GM19351 (cell line): ENCODE results near the gene TRIOBP.

Source experiments
- ATAC-seq: cut with Tn5 transposase; IDR thresholded peaks from one replicate; pipeline ENCODE4 v1.9.1; 2021; ENCODE audit warnings: mild to moderate bottlenecking, moderate library complexity; ENCODE audit not compliant: unreplicated experiment

Gene TRIOBP

DNA sequence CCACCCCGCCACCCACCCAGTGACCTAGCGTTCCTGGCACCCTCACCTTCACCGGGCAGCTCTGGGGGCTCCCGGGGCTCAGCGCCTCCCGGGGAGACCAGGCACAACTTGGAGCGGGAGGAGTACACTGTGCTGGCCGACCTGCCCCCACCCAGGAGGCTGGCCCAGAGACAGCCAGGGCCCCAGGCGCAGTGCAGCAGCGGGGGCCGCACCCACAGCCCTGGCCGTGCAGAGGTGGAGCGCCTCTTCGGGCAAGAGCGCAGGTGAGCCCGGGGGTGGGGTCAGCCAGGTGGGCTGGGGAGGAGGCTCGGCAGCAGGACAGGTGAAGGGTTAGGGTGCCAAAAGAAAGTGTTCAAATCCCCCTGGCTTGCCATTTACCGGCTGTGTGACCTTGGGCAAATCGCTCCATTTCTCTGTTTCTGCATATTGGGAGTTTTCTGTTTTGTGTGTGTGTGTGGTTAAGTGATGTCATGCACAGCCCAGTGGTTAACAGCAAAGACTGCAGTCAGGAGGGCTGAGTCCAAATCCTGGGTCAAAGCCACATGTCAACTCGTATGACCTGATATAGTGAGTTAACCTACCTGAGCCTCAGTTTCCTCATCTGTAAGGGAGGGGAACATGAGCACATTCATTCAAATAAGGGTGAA, 29.5 kb downstream of the TRIOBP start:
- ATAC-seq: no peak

DNA sequence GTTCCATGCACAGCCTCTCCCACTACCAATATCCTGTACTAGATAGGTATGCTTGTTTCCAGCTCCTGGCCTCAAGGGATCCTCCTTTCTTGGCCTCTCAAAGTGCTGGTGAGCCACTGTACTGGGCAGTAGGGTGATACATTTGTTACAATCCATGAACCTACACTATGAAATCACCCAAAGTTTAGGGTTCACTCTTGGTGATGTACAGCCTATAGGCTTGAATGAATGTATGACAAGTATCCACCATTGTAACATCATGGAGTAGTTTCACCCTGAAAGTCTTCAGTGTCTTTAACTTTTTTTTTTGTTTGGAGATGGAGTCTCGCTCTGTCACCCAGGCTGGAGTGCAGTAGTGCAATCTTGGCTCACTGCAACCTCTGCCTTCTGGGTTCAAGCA, 31.8 kb downstream of the TRIOBP start:
- no peak for ATAC-seq

DNA sequence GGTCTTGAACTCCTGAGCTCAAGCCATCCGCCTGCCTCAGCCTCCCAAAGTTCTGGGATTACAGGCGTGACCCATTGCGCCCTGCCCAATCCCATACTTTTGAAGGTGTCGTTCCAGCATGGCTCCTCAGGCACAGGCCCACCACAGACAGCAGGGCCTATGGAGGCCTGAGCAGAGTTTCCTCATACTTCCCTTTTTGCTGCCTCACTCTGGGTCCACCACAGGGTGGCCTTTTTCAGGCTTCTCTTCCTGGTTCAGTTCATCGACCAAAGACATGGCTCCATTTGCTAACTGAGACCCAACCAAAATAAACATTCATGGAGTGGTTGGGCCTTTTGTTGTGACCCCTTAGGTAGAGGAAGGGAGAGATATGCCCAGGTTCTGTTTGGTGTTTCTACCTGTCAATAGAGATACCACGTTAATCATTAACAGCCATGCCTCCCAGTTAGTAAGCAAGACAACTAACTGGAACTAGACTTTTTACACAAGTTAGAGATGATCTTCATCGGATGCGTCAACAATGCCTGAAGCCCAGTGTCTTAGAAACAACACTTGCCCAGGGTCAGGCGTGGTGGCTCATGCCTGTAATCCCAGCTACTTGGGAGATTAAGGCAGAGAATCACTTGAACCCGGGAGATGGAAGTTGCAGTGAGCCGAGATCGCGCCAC, 35.1 kb downstream of the TRIOBP start:
- no peak for ATAC-seq

DNA sequence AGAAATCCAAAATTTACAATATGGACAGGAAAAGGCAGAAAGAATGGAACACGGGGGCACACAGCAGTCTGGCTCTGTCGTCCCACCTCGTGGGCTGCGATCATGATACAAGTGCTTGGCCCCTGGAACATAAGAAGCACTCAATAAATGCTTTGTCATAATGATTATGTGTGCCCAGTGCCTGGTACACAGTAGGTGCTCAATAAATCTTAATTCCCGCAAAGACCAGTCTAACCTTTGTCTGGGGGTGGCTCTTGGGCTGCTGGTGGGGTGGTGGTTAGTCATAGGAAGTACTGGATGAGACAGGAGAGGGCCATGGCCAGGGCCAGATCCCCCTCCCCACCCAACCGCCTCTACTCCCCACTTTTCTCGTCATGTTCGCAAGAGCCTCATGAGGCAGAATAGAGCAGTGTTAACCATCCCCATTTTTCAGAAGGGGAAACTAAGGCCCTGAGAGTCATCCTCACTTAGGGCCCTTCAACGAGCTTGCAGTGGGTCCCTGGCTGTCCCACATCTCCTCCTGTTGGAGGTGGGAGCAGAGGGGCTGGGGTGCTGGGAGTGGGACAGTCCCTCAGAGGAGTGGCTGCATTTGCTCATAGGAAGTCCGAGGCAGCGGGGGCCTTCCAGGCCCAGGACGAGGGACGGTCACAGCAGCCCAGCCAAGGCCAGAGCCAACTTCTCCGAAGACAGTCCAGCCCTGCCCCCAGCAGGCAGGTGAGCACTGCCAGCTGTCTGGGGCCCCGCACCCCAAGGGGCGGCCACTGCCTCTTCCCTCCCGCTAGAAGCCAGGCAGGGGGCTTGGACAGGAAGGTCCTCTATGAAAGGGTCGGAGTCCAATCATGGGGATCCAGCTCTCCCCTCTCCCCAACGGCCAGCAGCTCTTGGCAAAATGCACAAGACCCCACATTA, 36.1 kb downstream of the TRIOBP start:
- no peak for ATAC-seq

DNA sequence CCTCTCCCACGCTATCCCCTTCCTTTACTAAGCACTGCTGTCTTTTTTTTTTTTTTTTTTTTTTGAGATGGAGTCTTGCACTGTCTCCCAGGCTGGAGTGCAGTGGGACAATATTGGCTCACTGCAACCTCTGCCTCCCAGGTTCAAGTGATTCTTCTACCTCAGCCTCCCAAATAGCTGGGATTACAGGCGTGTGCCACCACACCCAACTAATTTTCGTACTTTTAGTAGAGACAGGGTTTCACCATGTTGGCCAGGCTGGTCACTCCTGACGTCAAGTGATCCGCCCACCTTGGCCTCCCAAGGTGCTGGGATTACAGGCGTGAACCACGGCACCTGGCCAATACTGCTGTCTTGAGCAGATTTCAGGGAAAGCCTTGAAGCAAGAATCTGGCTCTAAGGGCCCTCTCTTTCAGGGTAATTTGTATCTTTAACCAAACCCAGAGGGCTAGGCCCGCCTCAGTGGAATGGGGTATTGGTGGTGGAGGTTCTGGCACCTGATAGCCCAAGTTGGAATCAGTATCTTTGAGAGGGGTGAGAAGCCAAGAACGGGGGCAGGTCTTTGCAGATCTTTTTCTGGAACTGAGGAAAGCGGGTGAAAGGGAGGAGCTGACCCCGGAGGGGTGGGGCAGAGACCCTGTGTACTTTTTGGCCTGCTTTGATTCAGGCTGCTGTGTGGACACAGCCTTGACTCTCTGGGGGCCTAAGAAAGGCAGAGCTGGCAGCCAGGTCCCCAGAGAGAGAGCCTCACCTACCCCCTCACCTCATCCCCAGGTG, 37.0 kb downstream of the TRIOBP start:
- ATAC-seq: no peak

DNA sequence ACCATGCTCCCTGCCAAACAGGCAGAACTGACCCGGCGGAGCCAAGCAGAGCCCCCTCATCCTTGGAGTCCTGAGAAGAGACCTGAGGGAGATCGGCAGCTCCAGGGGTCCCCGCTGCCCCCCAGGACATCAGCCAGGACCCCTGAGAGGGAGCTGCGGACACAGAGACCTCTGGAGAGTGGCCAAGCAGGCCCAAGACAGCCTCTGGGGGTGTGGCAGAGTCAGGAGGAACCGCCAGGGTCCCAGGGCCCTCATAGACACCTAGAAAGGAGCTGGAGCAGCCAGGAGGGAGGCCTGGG, 37.5 kb downstream of the TRIOBP start:
- no peak for ATAC-seq

DNA sequence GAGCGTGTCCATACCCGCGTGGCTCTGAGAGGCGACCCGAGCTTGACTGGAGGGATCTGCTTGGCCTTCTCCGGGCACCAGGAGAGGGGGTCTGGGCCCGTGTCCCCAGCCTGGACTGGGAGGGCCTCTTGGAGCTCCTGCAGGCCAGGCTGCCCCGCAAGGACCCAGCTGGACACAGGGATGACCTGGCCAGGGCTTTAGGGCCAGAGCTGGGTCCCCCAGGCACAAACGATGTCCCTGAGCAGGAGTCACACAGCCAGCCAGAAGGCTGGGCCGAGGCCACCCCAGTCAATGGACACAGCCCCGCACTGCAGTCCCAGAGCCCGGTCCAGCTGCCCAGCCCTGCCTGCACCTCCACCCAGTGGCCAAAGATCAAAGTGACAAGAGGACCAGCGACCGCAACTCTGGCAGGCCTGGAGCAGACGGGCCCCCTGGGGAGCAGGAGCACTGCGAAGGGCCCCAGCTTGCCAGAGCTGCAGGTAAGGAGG, 38.2 kb downstream of the TRIOBP start:
- no peak for ATAC-seq

DNA sequence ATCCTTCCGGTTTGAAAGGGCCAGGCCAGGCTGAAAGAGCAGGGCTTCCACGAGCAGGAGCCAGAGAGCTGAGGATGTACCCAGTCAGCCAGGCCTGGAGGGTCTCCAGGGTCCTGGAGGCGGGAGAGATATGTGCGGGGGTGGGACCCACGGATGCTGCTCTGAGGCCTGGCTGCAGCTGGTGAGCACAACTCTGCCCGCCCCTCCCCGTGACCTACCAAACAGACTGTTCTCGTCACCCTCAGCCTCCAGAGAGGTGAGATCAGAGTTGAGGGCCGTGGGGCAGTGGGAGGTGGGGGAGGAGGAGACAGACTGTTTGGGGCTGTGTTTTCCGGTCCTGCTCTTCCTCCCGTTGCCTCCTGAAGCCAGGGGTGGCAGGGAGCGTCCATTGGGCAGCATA, 42.2 kb downstream of the TRIOBP start:
- ATAC-seq: no peak

DNA sequence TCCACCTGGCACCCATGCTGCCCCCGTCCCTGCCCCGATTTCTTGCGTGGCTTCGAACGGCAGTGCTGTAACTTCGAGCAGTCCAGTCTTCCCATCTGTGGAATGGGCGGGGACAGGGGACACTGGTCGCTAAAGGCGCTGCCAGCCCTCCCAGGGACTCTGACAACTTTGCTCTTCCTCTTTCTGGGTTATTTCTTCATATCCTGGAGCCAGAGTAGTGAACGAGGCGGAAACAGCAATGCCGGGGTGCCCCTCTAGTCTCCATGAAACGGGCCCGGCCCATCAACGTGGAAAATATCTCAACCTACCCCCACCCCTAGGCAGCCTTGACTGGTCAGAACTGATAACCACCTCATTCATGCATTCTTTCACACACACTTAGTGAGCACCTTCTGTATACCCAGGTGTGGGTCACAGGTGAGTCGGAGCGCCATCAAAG, 42.8 kb downstream of the TRIOBP start:
- no peak for ATAC-seq

DNA sequence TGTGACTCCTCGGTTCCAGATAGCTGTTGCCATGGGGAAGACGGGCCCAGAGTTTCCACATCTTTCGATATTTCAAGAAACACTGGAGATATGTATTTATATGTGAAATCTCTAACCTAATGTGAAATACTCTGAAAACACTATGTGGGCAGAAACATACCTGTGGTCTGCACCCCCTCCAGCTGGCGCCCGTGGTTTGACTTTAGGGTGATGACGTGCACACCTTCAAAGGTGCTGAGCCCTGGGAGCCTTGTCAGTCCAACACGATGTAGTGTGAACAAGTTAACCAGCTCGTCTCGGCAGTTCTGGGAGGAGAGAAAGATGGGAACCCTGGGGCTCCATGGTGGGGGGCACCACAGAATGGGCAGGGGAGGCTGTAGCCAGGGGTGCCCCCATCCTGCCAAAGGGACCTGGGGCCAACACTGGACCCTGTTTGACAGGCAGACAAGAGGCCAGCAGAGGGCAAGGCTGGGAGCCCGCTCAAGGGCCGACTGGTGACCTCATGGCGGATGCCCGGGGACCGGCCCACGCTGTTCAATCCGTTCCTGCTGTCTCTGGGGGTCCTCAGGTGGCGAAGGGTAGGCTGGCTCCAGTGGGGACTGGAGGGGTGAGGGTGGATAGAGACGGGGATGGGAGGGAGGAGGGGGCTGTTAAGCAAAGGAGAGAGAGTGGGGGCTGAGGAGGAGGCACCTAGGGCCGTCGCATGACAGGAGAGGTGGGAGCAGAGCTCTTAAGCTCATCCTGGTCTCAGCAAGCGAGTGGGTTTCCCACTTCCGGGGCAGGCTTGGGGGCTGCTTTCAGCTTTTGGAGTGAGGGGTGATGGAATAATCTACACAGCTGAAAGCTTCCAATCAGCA, 43.8 kb downstream of the TRIOBP start:
- no peak for ATAC-seq

DNA sequence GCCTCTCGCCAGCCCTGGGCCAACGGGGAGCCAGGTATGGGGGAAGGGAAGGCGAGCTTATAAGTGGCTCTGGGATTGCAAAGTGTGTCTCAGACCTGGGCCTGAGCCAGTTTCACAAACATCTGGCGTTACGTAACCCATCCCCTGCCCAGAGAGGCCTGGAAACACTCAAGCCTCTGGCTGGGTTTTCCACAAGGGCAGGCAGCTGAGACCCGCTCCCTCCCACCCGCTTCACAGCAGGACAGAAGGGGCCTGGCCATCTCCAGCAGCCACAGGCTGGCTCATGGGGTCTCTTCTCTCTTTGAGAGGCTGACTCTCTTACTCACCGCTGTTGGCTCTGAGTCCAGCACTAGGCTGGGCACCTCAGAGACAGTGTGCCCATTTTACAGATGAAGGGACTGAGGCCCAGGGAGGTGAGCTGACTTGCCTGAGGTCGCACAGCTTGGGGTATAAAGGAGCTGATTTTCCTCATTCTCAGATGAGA, 44.5 kb downstream of the TRIOBP start:
- ATAC-seq: no peak

DNA sequence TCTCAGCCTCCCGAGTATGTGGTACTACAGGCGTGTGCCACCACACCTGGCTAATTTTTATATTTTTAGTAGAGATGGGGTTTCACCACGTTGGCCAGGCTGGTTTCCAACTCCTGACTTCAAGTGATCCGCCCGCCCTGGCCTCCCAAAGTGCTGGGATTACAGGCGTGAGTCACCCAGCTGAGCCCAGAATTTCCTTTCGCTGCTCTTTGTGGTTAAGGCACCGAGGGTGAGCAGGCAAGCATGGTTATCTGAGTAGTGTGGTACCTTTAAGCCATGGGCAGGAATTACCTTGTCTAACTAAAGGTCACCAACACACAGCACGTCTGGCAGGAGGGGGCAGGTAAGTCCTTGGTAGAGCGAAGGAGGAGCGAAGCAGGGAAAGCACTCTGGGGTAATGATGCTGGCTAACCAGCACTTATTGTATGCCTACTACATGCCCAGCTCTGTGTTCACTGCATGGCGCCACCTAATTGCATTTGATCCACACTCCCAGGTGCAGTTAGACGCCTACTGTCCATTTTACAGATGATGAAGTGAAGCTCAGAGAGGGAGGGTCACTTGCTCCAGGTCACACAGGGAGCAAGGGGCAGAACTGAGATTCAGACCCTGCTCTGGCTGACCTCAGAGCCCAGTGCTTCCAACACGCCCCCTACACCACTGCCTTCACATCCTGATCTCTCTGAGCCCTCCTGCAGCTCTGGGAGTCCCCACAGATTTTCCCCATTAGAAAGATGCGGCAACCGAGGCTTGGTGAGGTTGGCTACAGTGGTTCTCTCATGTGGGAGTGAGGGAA, 45.7 kb downstream of the TRIOBP start:
- ATAC-seq: no peak

DNA sequence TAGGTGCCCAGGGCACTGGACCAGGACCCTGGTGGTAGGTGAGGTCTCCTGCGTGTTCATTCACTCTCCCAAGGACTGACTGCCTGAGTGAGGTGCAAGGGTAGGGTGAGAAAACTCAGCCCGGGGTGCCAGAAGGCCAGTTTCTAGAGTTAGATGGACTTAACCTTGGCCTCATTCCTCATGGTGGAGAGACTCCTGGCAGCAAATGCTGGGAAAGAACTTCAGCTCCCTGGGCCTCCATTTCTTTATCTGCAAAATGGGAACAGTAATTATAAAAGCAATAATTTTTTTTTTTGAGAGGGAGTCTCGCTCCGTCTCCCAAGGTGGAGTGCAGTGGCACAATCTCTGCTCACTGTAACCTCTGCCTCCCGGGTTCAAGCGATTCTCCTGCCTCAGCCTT, 47.7 kb downstream of the TRIOBP start:
- ATAC-seq: no peak

DNA sequence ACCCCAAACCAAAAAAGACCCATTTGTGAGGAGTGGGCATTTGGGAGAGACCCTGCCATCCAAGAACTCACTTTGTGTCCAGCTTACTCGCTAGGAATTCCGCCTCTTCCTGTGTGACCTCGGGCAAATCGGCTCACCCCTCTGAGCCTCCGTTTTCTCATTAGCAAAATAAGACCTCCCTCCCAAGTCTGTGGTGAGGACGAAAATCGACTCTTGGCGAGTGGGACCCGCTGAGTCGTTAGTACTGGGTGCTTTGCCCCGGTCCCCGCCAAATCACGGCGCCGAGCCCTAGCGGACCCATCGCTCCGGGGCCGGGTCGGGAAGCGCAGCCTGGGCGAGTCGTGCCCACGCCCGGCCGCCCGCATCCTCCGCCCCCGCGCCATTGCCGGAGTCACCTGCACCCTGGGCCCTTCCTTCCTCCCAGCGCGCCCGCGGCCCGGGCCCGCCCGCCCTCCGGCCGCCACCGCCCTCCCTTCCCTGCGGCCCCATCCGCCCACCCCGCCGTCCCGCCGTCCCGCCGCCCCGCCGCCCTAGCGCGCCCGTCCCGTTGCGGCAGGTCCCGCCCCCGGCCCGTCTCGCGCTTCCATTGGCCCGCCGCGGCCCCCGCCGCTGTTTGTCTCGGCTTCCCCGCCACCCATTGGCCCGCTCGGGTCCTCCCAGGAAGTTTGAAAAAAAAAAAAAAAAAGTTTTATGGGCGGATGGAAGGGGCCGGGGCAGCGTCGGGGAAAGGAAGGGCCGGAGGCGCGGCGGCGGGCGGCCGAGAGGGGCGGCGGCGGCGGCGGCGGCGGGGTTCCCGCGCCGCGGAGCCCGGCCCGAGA, 48.9 kb downstream of the TRIOBP start:
- peak; percentile 80 for ATAC-seq

DNA sequence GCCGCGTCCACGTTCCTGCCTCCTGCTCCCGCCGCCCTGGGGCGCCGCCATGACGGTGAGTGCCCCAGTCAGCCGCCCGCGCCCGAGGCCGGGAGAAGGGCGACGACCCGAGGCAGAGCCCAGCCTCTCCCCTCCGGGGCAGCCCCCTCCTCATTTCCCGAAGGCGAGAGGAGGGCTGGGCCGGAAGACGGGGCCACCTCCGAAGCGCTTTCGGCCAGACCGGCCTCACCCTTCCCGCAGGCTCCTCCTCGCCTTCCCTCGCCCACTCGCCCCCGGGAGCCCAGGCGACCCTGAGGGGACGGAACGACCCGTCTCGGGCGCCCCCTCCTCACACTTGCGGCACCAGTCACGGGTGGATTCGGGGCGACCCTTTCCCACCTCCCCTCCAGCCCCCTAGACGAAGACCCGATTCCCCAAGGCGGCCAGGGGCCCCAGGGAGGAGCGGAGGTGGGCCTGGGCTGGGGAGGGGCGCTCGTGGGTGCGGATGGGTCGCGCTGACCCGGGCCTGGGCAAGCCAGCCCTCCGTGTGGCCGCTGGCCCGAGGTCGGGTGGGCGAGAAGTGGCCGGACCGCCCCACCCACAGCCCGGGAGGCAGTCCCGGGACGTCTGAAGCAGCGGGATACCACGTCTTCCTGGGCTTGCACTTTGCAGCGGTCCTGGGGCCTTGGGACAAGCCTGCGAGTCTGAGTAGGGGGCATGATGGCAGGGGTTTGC, 49.7 kb downstream of the TRIOBP start:
- peak; percentile 25 for ATAC-seq

DNA sequence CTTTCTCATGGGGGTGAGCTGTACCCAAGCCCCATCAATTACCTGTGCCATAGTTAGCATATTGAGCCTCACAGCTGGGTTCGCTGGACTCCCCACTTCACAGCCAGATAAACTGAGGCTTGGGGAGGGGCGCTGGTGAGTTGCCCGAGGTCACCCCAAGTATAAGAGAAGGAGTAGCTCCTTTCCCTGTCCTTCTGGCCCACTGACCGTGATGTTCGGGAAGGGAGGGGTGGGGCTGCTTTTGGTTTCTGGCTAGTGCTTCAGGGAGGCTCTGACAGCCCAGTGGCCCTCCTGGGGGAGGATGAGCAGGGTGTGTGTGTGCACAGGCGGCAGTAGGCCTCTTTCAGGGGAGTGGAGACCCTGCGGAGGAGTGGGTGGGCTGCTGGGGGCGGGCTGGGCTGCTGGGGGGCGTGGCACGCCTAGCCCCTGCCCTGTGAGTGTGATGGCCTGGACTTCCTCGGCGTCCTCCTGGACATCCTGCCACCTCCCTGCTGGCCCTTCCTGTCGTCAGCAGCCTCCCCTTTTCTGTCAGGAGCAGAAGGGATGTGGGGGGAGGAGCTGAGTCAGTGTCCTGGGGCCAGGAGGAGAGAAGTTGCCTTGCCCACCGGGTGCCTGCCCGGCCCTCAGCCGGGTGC, 50.3 kb downstream of the TRIOBP start:
- ATAC-seq: no peak

DNA sequence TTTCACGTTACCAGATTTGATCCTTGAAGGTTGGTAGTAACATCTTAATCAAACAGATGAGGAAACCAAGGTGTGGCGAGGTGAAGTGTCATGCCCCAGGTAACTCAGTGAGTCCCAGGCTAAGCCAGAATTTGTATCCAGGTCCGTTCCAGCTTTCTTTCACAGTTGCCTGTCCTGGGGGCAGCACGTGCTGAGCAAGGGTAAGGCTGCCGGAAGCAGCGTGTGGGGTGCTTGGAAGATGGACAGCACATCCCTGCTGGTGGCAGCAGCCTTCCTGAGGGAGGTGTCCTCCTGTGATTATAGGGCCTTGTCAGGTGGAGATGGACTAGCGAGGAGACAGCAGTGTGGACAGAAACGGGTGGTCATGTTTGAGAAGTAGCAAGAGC, 50.9 kb downstream of the TRIOBP start:
- no peak for ATAC-seq
